ENCODE data around the gene RGS11. TPM values are rescaled to one million over a fixed set of nuclear protein-coding genes. Genes with fewer than 3 reads are reported as not detected.
A peak's percentile ranks its signal among the peaks of the same experiment; 100 is the strongest.

RGS11 gene
- total and polyA plus RNA-seq, 9 of the 15 experiments (the other 6 are each of a cell fraction or from before 2014, with no cell fraction given) = not detected

DNA sequence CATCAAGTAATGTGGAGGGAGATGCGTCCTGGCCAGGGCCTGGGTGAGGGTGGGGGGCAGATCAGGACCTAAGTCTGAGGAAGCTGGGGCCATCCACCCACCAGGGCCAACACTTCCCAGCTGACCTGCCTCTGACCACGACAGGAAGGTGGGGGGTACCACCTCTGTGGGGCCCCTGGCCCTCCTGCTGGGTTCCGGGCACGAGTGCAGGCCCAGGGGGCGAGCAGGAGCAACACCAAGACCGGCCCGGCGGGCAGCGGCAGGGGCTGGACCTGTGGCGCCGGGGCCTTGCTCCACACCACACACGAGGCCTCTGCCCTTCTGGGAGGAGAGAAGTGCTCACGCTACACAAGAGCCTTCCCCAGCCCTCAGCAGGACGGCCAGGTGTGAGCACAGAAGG, 20.5 kb upstream of the RGS11 start:
- no TSS peak for BruUV-seq (replicated peaks)
- Histone ChIP-seq H3K4me2 (ENCODE audit: insufficient read depth, low read length) (no peak overlapping the region), H3K27me3 (ENCODE audit: control insufficient read depth in 2 of 2, insufficient read depth in 2 of 2, low read length in 2 of 2) (no peaks in the 10 kb centered on the region), H3K9ac (ENCODE audit: insufficient read depth in 1 of 2, low read depth in 2 of 2, low read length in 2 of 2) (peak overlapping the region in 1 of 2 experiments; percentile 52; a peak in 1 of 4 replicates), H2AFZ (ENCODE audit: low read depth, low read length) (no peak overlapping the region), H3K4me3 (no peak overlapping the region), H3K36me3 (ENCODE audit: control insufficient read depth, insufficient read depth, low read length) (peaks cover 53% of the 10 kb centered on the region; the same call in 1 of the 3 replicates), H3K27ac (ENCODE audit: extremely low read depth, low read depth, low read length) (no peak overlapping the region), H3K9me1 (ENCODE audit: control insufficient read depth, insufficient read depth, low read length) (no peaks in the 10 kb centered on the region), H3K4me1 (replicated peaks in 1 of 2; ENCODE audit: control insufficient read depth in 2 of 2, insufficient read depth in 2 of 2, low read length in 2 of 2) (peaks cover 0 to 5% of the 10 kb centered on the region in 2 experiments; a peak in 2 of 5 replicates), H3K79me2 (ENCODE audit: control insufficient read depth, insufficient read depth, low read length) (no peaks in the 10 kb centered on the region; the same call in 2 of the 3 replicates), H4K20me1 (replicated peaks; ENCODE audit: control insufficient read depth, insufficient read depth, low read length) (no peaks in the 10 kb centered on the region), H3K9me3 (replicated peaks; ENCODE audit: control insufficient read depth, insufficient read depth, low read depth, low read length) (no peaks in the 10 kb centered on the region)
- TF ChIP-seq POLR2G (IDR thresholded peaks at IDR 0.05; ENCODE audit: low read depth, low read length) (peak; percentile 50), TEAD4 (IDR thresholded peaks at IDR 0.05; ENCODE audit: low read length) (no peak), TEAD4 (CRISPR knock-in tag; IDR thresholded peaks at IDR 0.05; ENCODE audit: borderline replicate concordance) (no peak)
- ATAC-seq (no peak), FAIRE-seq (no peak), DNase-seq (ENCODE audit: extremely low read depth in 1 of 4, low spot score in 3 of 4) (no peak)
- in situ Hi-C loops (cut with MboI) (no loop called here), intact Hi-C loops (cut with micrococcal nuclease) (no loop called here)
- ChIA-PET POLR2A (interaction anchor here (0.6 kb wide), 1 partner anchor 332 kb away, joined by 3 read pairs; no protein-coding TSS in a partner anchor), CTCF (ENCODE audit: low intra/inter-chr PET ratio) (no interaction called here)
- WGBS (ENCODE audit: insufficient coverage, low coverage, missing lambda C conversion rate) = 86% methylated on average over 4 of the region's 14 CpGs

DNA sequence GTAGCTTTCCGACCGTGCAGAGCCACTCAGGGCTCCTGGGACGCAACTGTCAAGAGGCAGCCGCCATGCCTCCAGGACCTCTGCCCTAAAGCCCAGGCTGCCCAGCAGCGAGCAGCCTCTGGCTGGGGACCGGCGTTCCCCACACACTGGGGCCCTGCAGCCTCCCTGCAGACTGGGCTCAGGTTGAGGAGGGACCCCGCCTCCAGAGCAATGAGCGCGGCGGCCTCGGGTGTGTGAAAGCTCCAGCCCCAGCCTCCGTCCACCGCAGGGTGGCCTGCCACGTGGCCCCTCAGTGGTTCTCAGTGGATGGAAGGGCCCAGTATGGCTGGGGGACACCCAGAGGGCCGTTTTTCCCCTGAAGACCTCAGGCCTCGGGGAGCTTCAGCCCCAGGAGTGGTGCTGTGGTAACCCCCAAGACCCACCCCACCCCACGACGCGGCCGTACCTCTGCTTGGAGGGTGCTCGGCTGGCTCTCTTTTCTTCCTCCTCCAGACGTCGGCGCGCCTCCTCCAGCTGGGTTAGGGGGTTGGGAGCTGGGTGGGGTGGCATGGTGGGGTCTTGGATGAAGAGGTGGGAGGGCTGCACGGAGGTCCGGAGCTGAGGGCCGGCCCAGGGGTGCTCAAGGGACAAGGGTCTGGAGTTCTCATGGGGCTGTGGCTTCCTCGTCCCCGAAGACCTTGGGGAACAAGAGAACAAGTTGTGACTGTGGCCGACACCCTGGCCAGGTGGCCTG, 17.5 kb upstream of the RGS11 start:
- Histone ChIP-seq H3K9me1 (ENCODE audit: control insufficient read depth, insufficient read depth, low read length) (no peaks in the 10 kb centered on the region), H3K4me3 (no peak overlapping the region), H3K27me3 (ENCODE audit: control insufficient read depth in 2 of 2, insufficient read depth in 2 of 2, low read length in 2 of 2) (no peaks in the 10 kb centered on the region), H3K4me1 (replicated peaks in 1 of 2; ENCODE audit: control insufficient read depth in 2 of 2, insufficient read depth in 2 of 2, low read length in 2 of 2) (peaks cover 0 to 22% of the 10 kb centered on the region in 2 experiments; a peak in 2 of 5 replicates), H3K9me3 (replicated peaks; ENCODE audit: control insufficient read depth, insufficient read depth, low read depth, low read length) (no peaks in the 10 kb centered on the region), H4K20me1 (replicated peaks; ENCODE audit: control insufficient read depth, insufficient read depth, low read length) (no peaks in the 10 kb centered on the region), H3K27ac (ENCODE audit: extremely low read depth, low read depth, low read length) (no peak overlapping the region), H3K4me2 (ENCODE audit: insufficient read depth, low read length) (no peak overlapping the region), H3K79me2 (ENCODE audit: control insufficient read depth, insufficient read depth, low read length) (no peaks in the 10 kb centered on the region), H3K9ac (ENCODE audit: insufficient read depth in 1 of 2, low read depth in 2 of 2, low read length in 2 of 2) (no peak overlapping the region), H3K36me3 (ENCODE audit: control insufficient read depth, insufficient read depth, low read length) (peaks cover 82% of the 10 kb centered on the region; the same call in 1 of the 3 replicates), H2AFZ (ENCODE audit: low read depth, low read length) (no peak overlapping the region)
- TF ChIP-seq FOXA3 (CRISPR knock-in tag; conservative IDR thresholded peaks at IDR 0.05 in 1 of 2, IDR thresholded peaks at IDR 0.05 in 1 of 2) (no peak), RBM22 (IDR thresholded peaks at IDR 0.05; ENCODE audit: low read depth, low read length, poor library complexity, severe bottlenecking) (peak; percentile 72), FOXK2 (conservative IDR thresholded peaks at IDR 0.05 in 1 of 2, IDR thresholded peaks at IDR 0.05 in 1 of 2; ENCODE audit: low read depth in 2 of 2) (no peak), POLR2G (IDR thresholded peaks at IDR 0.05; ENCODE audit: low read depth, low read length) (peak; percentile 45; the same call in 1 of the 2 replicates)
- FAIRE-seq (no peak), DNase-seq (ENCODE audit: extremely low read depth in 1 of 4, low spot score in 3 of 4) (no peak), ATAC-seq (no peak)
- CTCF ChIA-PET (ENCODE audit: low intra/inter-chr PET ratio) = no interaction called here
- no TSS peak for BruUV-seq (replicated peaks)
- POLR2A ChIA-PET = interaction anchor here (0.6 kb wide), 1 partner anchor 386 kb away, joined by 4 read pairs; no protein-coding TSS in a partner anchor
- intact Hi-C loops (cut with micrococcal nuclease) (no loop called here), in situ Hi-C loops (cut with MboI) (no loop called here)
- WGBS (ENCODE audit: insufficient coverage, low coverage, missing lambda C conversion rate) = 91% methylated on average over 18 of the region's 32 CpGs
